C4-2B (cell line): ENCODE measurements around the gene IQCM.

Experiments
- ZFX ChIP-seq: fragments of 450-650 bp; IDR thresholded peaks from 2 replicates; pipeline ENCODE4 v1.6.1; 2017
- TF ChIP-seq, protein P1 (sequence below): fragments of 450-650 bp; conservative IDR thresholded peaks from 2 replicates; pipeline ENCODE4 v1.5.1; 2017; ENCODE audit warnings: mild to moderate bottlenecking

- TF ChIP-seq, protein P1, sequence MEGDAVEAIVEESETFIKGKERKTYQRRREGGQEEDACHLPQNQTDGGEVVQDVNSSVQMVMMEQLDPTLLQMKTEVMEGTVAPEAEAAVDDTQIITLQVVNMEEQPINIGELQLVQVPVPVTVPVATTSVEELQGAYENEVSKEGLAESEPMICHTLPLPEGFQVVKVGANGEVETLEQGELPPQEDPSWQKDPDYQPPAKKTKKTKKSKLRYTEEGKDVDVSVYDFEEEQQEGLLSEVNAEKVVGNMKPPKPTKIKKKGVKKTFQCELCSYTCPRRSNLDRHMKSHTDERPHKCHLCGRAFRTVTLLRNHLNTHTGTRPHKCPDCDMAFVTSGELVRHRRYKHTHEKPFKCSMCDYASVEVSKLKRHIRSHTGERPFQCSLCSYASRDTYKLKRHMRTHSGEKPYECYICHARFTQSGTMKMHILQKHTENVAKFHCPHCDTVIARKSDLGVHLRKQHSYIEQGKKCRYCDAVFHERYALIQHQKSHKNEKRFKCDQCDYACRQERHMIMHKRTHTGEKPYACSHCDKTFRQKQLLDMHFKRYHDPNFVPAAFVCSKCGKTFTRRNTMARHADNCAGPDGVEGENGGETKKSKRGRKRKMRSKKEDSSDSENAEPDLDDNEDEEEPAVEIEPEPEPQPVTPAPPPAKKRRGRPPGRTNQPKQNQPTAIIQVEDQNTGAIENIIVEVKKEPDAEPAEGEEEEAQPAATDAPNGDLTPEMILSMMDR, result no peak
- no peak for TF ChIP-seq ZFX
Measured at GRCh38 chr4:149466446-149466845, 349.2 kb downstream of the IQCM start.
